Activated effector memory CD4-positive, alpha-beta T cell treated with anti-CD3 and anti-CD28 coated beads, Interleukin-2, amount 50 U/mL, for 16 hours (primary cell): ENCODE measurements around the gene MAST4.

ENCODE experiments used
- DNase-seq: peaks from one replicate; pipeline ENCODE4 v3.0.0-alpha.2; 2020

Gene MAST4

DNA sequence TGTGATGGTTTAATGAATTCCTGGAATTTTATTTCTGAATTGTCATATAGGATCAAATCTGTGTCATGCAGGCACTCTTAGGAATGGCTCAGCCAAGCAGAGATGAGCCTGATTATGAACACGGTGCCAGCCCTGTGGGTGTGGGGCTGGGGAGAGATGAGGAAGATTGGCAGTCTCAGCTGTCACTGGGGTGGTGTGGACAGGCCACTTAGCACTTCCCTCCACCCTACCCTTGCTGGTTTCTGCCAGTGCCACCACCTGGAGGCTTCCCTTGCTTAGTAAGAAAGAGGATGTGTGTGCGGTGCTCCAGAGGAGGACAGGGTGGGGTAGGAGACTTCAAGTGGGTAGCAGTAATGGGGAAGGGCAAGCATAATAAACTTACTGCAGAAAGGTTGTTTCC, 373.8 kb downstream of the MAST4 start:
- no peak for DNase-seq

- DNase-seq = no peak
Observed at GRCh38 chr5:66972004-66972403, 375.8 kb downstream of the MAST4 start.

DNA sequence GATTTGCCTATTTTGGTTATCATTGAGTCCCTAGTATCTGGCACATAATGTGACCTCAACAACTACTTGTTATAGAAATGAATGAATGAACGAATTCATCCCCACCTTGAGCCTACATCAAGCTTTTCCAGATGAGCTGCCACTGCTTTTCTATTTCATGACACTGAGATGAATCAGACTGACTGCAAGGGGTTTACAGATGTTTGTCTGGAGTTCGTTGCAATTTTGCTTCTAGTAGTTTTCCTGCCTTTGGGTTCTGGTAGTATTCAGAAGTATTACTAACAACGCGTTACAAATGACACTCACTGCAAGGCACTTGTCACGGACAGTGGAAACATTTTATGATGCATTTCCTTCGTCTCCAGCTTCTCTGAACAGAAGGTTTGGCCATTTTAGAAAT, 378.1 kb downstream of the MAST4 start:
- DNase-seq = no peak

- no peak for DNase-seq
Observed at GRCh38 chr5:66976108-66976507, 379.9 kb downstream of the MAST4 start.

- DNase-seq = no peak
Observed at GRCh38 chr5:66979738-66980137, 383.5 kb downstream of the MAST4 start.

- DNase-seq = no peak
Observed at GRCh38 chr5:66981266-66982055, 385.3 kb downstream of the MAST4 start.

DNA sequence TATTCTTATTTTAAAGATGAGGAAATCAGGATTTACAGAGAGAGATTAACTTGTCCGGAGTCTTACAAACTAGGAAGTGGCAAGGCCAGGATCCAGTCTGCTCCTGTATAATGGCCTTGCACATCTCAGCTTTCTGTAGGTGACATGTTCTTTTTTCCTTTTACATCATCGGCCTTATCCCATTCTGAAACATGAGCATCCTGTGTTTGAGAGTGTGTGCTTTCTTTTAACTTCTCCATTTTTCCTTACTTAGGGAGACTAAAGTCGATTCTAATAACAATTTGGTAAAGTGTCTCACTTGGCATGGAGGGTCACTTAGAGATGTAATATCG, 385.8 kb downstream of the MAST4 start:
- DNase-seq = no peak

GRCh38 chr5:66982470-66982869, 386.3 kb downstream of the MAST4 start:
- no peak for DNase-seq

GRCh38 chr5:66985417-66985816, 389.2 kb downstream of the MAST4 start:
- no peak for DNase-seq

DNA sequence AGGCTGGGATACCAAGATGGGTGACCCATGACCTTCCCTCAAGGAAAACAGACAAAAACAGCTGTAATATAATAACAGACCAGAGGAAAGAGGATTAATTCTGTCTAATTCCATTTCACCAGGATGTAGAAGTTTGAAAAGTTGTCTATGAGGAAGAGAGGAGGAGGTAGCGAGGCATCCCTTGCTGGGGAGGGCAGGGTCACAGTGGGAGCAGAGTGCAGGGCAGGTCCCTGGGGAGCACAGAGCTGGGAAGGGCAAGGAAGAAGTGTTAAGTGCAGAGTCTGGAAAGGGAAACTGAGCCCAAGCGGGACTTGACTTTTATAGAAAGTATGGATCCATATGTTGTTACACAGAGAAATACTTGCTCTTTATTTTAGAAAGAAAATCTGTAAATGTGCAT, 389.8 kb downstream of the MAST4 start:
- DNase-seq = no peak

DNA sequence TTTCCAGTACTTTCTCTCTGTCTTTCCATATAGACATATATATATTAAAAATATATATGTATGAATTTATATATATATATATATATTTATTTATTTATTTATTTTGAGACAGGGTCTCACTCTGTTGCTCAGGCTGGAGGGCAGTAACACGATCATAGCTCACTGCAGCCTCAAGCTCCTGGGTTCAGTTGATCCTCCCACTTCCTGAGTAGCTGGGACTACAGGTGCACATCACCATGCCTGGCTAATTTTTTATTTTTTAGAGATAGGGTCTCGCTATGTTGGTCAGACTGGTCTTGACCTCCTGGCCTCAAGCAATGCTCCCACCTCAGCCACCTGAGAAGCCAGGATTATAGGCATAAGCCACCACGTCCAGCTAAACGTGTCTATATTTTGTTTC, 390.3 kb downstream of the MAST4 start:
- no peak for DNase-seq

- DNase-seq = no peak
Observed at GRCh38 chr5:66987126-66987525, 390.9 kb downstream of the MAST4 start.

DNA sequence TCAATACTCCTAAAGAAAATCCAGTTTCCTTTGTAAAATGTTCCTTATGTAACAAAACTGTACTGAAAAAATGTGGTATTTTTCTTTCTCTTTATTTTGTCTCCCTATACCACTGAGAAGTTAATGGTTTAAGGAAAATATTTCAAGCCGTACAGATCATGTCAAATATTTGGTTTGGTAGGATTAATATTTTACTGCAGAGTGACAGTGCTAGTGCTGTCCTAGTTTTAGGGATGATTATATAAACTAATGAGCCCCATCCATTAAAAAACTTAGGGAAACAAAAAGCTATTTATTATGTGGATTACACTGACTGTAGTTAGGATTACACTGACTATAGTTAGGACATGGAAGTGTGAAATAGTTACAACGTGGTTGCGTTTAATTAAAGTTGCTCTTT, 391.3 kb downstream of the MAST4 start:
- no peak for DNase-seq

DNA sequence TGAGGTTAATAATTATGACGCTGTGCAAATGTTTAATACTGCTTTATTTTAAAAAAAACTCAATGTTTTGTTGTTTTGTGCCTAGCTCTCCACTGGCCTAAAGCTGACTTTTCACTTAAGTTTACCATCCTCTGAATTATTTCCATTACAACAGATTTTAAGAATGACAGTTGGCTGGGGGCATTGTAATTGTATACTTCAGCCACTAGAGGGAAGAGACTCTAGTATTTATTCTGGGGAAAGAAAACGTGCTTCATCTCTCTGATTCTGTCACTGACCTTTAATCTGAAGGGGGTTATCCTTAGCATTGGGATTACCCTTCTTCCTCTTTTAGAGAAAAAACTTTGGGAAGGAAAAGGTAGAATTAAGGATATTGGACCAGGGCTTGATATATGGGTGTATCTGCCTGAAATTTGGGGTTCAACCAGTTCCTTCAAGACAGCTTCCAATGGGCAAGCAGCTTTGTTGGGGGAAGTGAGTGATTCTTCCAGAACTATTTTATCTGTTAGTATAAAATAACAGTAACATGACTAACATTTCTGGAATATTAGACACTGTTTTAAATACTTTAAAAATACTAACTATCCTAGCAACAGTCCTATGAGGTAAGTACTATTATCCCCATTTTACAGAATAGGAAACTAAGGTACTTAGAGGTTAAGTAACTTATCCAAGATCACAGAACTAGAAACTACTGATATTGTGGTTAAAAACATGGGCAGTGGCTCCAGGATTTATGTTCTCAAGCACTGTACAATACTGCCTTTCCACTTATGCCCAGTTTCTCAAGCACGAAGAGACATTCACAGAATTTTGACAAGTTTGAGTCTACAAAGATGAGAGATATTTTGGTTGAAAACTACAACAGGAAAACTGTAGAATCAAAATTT, 392.0 kb downstream of the MAST4 start:
- no peak for DNase-seq

DNA sequence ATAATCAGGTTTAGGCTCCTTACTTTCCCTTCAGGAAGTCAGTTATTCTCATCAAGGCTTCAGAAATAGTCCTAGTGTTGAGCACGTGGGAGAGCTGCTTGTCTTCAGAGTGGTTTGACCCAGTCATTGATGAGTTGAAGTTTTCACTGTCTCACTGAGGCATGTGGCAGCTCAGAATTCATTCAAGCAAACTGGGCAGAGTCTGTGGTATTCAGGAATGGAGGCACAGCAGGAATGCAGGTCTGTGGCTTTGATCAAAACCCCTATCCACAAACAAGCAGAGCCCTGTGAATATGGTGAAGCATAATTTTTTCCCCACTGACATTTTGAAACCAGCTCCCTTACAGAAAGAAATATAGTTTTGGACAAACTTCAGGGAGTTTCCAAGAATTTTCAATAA, 393.1 kb downstream of the MAST4 start:
- no peak for DNase-seq

DNA sequence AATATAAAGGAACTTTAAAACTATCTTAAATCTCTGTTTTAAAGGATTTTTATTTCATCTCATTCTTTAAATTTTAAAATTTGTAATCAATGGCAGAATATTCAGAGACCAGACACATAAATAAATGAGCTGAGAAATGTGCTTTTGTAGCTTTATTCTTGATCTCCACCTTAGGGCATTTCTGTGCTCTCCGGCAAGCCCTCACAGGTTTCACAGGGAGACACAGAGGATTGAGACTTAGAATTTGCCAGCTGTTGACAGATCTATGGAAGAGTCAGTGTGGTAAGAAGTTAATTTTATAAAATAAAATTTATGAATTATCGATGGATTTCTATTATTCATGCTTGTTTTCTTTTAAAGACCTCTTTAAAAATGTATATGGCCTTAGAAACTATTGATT, 393.6 kb downstream of the MAST4 start:
- DNase-seq = no peak

DNA sequence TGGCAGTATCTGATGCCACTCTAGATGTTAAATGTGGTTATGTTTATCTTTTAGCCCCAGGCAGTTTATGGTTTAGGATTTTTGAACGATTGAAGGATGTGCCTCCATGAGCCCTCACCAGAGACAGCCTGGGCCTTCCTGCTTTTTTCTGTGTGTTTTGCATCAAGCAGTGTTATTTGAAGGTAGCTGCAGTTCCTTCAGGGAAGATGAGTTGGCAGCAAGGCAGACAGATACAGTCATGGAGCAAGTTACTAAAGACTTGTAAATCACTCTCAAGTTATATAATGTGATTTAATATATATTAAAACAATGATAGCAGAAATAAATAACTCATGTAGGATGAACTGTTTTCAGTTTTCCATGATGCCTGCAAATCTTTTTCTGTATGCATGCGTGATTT, 395.6 kb downstream of the MAST4 start:
- DNase-seq = no peak

- DNase-seq = no peak
Observed at GRCh38 chr5:66992547-66992946, 396.4 kb downstream of the MAST4 start.

DNA sequence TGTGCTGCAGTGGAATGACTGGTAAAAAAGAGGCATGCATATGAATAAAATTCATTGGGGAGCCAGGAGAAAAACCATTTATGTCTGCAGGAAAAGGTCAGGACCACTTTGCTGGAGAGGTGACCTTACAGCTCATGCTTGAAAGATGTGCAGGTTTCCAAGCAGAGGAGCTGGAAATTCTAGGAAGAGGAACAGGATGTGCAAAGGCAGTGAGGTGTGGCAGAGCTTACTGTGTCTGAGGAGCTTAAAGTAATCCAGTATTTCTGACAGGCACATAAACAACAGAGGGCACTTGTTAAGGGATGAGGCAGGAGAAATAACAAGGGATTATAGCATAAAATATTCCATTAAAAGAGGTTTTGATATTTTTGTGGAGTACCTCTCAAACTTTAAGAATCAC, 397.3 kb downstream of the MAST4 start:
- DNase-seq = no peak

- no peak for DNase-seq
Observed at GRCh38 chr5:66993882-66994281, 397.7 kb downstream of the MAST4 start.

DNA sequence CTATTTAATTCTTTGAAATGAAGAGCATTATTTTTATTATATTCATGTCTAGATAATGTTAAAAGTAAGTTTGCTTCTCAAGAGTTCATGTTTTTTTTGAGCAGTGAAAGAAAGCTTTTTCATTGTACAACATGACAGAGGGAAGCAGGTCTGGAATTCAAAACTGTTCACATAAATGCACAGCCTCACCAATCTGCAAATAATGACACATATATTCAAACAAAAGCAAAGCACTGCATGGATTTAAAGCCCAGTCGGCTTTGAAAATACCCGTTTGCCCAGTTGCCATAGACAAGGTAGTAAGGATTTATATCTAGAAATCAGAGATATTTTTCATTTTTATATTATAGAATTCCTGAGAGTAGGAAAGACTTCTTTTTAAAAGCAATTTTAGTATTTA, 398.6 kb downstream of the MAST4 start:
- DNase-seq = no peak

- no peak for DNase-seq
Observed at GRCh38 chr5:67000794-67001475, 404.7 kb downstream of the MAST4 start.

GRCh38 chr5:67002832-67003684, 406.9 kb downstream of the MAST4 start:
- DNase-seq = no peak
